Measurements from ENCODE around the gene NEUROD4. TPM values are rescaled to one million over a fixed set of nuclear protein-coding genes. Genes with fewer than 3 reads are reported as not detected.

The NEUROD4 gene
- total RNA-seq, 1 experiment from 2014 or later: not detected

DNA sequence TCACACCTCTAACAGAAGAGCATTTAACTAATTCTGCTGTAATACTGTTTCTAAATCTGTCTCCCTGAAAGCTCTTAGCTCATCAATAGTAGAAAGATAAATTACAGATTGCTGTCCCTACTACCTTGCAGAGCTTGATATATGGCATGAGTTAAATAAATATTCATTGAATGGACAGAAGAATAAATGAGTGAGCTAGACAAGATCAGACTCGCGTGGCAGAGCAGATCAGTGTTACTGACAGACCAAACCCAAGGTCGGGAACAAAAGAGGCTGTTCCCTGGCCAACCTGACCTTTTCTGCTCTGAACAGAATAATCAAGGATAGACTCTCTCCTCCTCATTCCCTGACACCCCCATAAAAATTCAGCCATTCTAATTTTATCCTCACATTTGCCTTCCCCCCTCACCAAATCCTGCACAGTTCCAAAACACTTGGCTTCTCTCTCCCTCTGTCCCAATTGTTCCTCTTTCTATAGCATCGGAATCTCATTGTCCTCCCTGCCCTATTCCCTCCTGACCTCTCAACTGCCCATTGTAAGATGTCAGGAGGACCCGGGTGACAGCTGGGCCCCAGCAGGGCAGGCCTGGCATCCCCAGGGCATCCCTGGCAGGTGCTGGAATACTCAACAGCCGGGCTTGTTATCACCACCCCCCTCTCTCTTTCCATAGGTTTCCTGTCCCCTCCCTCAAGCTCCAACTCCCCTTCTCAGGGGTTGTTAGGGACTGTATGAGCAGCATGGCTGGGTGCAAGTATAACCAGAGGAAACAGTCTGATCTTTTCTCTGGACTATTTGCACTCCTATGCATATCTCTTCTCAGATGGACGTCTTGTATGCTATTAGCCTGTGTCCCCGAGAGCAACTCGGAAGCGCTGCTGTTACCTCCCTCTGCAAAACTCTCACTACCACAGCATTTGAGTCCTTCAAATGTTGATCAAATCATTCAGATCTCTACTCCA lies 19.9 kb downstream of the NEUROD4 start:
- Histone ChIP-seq H3K9me2 (ENCODE audit: insufficient read depth) (no peaks in the 10 kb centered on the region), H3K27me3 (ENCODE audit: insufficient read depth, low read depth) (peaks cover 79% of the 10 kb centered on the region), H3K27ac (no peak overlapping the region), H3K36me3 (ENCODE audit: low read depth) (no peaks in the 10 kb centered on the region), H2AFZ (no peak overlapping the region), H4K20me1 (ENCODE audit: insufficient read depth) (no peaks in the 10 kb centered on the region), H3K4me3 (no peak overlapping the region), H3K9me3 (ENCODE audit: insufficient read depth, low read depth) (no peaks in the 10 kb centered on the region), H3F3A (ENCODE audit: insufficient read depth, low read depth) (no peaks in the 10 kb centered on the region), H3K4me2 (no peak overlapping the region), H3K4me1 (replicated peaks; ENCODE audit: insufficient read depth) (no peaks in the 10 kb centered on the region), H3K79me2 (ENCODE audit: low read depth) (no peaks in the 10 kb centered on the region)
- ChIA-PET POLR2A (ENCODE audit: unreplicated experiment) (no interaction called here), CTCF (no interaction called here)
- TF ChIP-seq, protein P1, sequence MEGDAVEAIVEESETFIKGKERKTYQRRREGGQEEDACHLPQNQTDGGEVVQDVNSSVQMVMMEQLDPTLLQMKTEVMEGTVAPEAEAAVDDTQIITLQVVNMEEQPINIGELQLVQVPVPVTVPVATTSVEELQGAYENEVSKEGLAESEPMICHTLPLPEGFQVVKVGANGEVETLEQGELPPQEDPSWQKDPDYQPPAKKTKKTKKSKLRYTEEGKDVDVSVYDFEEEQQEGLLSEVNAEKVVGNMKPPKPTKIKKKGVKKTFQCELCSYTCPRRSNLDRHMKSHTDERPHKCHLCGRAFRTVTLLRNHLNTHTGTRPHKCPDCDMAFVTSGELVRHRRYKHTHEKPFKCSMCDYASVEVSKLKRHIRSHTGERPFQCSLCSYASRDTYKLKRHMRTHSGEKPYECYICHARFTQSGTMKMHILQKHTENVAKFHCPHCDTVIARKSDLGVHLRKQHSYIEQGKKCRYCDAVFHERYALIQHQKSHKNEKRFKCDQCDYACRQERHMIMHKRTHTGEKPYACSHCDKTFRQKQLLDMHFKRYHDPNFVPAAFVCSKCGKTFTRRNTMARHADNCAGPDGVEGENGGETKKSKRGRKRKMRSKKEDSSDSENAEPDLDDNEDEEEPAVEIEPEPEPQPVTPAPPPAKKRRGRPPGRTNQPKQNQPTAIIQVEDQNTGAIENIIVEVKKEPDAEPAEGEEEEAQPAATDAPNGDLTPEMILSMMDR (conservative IDR thresholded peaks at IDR 0.05): no peak
- no peak for TF ChIP-seq EZH2 (IDR thresholded peaks at IDR 0.05; ENCODE audit: low read depth)
- intact Hi-C loops (cut with micrococcal nuclease; ENCODE audit: unreplicated experiment): no loop called here
- BruUV-seq (replicated peaks): no TSS peak
- no peak for DNase-seq

DNA sequence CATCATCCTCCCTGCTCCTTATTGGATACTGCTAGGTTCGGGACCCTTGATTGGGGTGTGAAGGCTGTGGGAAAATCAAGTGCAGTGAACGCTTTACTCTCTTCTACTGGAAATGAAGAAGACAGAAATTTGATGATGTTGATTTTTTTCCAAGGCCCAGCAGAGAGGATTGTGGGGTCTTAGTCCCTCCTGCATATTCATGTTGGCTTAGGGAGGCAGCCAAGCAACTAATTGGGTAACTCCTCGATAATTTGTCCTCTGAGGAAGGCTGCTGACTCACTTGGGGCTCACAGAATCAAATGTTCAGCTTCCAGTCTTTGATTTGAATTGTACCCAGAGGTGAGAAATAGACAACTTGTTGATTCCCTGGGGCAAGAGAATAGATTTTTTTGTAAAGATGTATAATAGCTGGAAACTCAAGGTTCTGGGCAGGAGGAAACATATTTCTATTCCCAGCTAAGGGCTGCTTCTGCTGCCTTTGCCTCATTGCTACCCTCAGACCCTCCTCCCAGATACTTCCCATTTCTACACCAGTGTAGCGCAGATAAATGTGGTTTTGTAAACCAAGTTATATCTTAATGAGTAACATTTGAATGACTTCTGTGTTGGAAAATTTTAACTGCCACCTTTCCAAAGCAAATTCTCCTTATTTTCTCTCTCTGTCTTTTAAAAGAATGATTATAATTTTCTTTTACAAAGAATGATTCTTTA lies 21.7 kb downstream of the NEUROD4 start:
- TF ChIP-seq, protein P1 (conservative IDR thresholded peaks at IDR 0.05): no peak
- TF ChIP-seq EZH2 (IDR thresholded peaks at IDR 0.05; ENCODE audit: low read depth): no peak
- intact Hi-C loops (cut with micrococcal nuclease; ENCODE audit: unreplicated experiment): no loop called here
- H3K4me1 ChIP-seq (replicated peaks; ENCODE audit: insufficient read depth): no peaks in the 10 kb centered on the region
- BruUV-seq (replicated peaks): no TSS peak
- no peaks in the 10 kb centered on the region for H3K36me3 ChIP-seq (ENCODE audit: low read depth)
- no peak overlapping the region for H2AFZ ChIP-seq
- H3F3A ChIP-seq (ENCODE audit: insufficient read depth, low read depth): no peaks in the 10 kb centered on the region
- no peaks in the 10 kb centered on the region for H3K79me2 ChIP-seq (ENCODE audit: low read depth)
- H3K4me3 ChIP-seq: no peak overlapping the region
- H3K9me2 ChIP-seq (ENCODE audit: insufficient read depth): no peaks in the 10 kb centered on the region
- no peak overlapping the region for H3K27ac ChIP-seq
- ChIA-PET CTCF (no interaction called here), POLR2A (ENCODE audit: unreplicated experiment) (no interaction called here)
- no peak overlapping the region for H3K4me2 ChIP-seq
- no peaks in the 10 kb centered on the region for H4K20me1 ChIP-seq (ENCODE audit: insufficient read depth)
- H3K9me3 ChIP-seq (ENCODE audit: insufficient read depth, low read depth): no peaks in the 10 kb centered on the region
- DNase-seq: no peak
- H3K27me3 ChIP-seq (ENCODE audit: insufficient read depth, low read depth): peaks cover 69% of the 10 kb centered on the region

DNA sequence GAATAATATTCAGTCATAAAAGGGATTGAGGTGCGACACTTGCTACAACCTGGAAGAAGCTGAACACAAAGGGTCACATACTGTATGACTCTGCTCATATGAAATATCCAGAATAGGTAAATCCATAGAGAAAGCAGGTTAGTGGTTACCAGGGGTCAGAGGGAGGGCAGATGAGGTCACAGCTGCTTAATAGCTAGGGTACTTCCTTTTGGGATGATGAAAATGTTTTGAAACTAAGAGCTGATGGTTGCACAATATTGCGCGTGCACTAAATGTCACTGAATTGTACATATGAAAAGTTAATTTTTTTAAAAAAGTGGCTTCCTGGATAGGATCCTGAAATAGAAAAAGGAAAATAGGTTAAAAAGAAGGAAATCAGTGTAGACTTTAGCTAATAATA lies 23.8 kb downstream of the NEUROD4 start:
- ChIA-PET CTCF (no interaction called here), POLR2A (ENCODE audit: unreplicated experiment) (no interaction called here)
- H3K27me3 ChIP-seq (ENCODE audit: insufficient read depth, low read depth): peaks cover 61% of the 10 kb centered on the region
- no peak for DNase-seq
- no peak overlapping the region for H3K4me2 ChIP-seq
- H2AFZ ChIP-seq: no peak overlapping the region
- intact Hi-C loops (cut with micrococcal nuclease; ENCODE audit: unreplicated experiment): no loop called here
- H3K4me3 ChIP-seq: no peak overlapping the region
- H3K79me2 ChIP-seq (ENCODE audit: low read depth): no peaks in the 10 kb centered on the region
- no peak for TF ChIP-seq EZH2 (IDR thresholded peaks at IDR 0.05; ENCODE audit: low read depth)
- TF ChIP-seq, protein P1 (conservative IDR thresholded peaks at IDR 0.05): no peak
- H4K20me1 ChIP-seq (ENCODE audit: insufficient read depth): no peaks in the 10 kb centered on the region
- no TSS peak for BruUV-seq (replicated peaks)
- H3F3A ChIP-seq (ENCODE audit: insufficient read depth, low read depth): no peaks in the 10 kb centered on the region
- no peak overlapping the region for H3K27ac ChIP-seq
- H3K9me3 ChIP-seq (ENCODE audit: insufficient read depth, low read depth): no peaks in the 10 kb centered on the region
- H3K36me3 ChIP-seq (ENCODE audit: low read depth): no peaks in the 10 kb centered on the region
- no peaks in the 10 kb centered on the region for H3K4me1 ChIP-seq (replicated peaks; ENCODE audit: insufficient read depth)
- no peaks in the 10 kb centered on the region for H3K9me2 ChIP-seq (ENCODE audit: insufficient read depth)
